SH-SY5Y (cell line): ENCODE results near the gene S100A11.

Experiments
- GATA2 ChIP-seq: IDR thresholded peaks from 2 replicates; pipeline ENCODE4 v1.6.1; 2011; ENCODE audit warnings: mild to moderate bottlenecking, low read depth, low read length
- GATA3 ChIP-seq: IDR thresholded peaks from 2 replicates; pipeline ENCODE4 v1.6.1; 2011; ENCODE audit warnings: low read depth, mild to moderate bottlenecking, low read length, moderate library complexity

DNA sequence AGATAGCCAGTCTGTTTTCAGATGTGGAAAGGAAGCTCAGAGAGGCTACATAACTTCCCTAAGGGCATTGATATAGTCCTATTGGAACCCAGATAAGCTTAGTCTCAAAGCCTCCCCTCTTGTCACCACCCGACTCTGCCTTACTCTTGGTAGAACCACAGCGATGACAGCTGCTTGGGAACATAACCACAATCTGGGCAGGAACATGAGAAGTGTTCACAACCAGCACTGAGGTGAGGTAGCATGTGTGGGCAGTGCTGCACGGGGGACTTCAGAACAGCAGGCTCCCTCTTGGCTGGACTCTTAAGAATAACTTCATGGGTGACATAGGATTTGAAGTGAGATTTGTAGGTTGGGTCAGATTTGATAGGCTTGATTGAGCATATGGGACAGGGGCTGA is 33.8 kb downstream of the S100A11 start:
- TF ChIP-seq GATA2 (no peak), GATA3 (no peak)
